Measurements from ENCODE around the gene CHST15. TPM values are rescaled to one million over a fixed set of nuclear protein-coding genes. Genes with fewer than 3 reads are reported as not detected.

CHST15 gene
- total RNA-seq, 1 donor from 2014 or later: 1.5 TPM

GRCh38 chr10:124013916-124014315, 79.5 kb downstream of the CHST15 start:
- no peak for DNase-seq (ENCODE audit: low read depth, low spot score)
- no peaks in the 10 kb centered on the region for H3K4me1 Mint-ChIP-seq
- peaks cover 3% of the 10 kb centered on the region for H3K9me3 Mint-ChIP-seq
- peaks cover 3% of the 10 kb centered on the region for H3K27me3 Mint-ChIP-seq (ENCODE audit: low read depth)
- peaks cover 2% of the 10 kb centered on the region for H3K36me3 Mint-ChIP-seq (ENCODE audit: low read depth)
- peak overlapping the region; percentile 37 for H3K27ac Mint-ChIP-seq (ENCODE audit: unreplicated experiment)
- H3K4me3 Mint-ChIP-seq: no peak overlapping the region
- no peak for TF ChIP-seq CTCF (conservative IDR thresholded peaks at IDR 0.05)

- no peak for DNase-seq (ENCODE audit: low read depth, low spot score)
- no peak for TF ChIP-seq CTCF (conservative IDR thresholded peaks at IDR 0.05)
- Mint-ChIP-seq H3K27ac (ENCODE audit: unreplicated experiment) (no peak overlapping the region), H3K27me3 (ENCODE audit: low read depth) (no peaks in the 10 kb centered on the region), H3K4me1 (no peaks in the 10 kb centered on the region), H3K4me3 (no peak overlapping the region), H3K36me3 (ENCODE audit: low read depth) (peaks cover 2% of the 10 kb centered on the region), H3K9me3 (peaks cover 3% of the 10 kb centered on the region)
Measured at GRCh38 chr10:124012991-124013390, 80.4 kb downstream of the CHST15 start.

- Mint-ChIP-seq H3K36me3 (ENCODE audit: low read depth) (peaks cover 2% of the 10 kb centered on the region), H3K9me3 (peaks cover 3% of the 10 kb centered on the region), H3K4me1 (no peaks in the 10 kb centered on the region), H3K4me3 (no peak overlapping the region), H3K27ac (ENCODE audit: unreplicated experiment) (no peak overlapping the region), H3K27me3 (ENCODE audit: low read depth) (no peaks in the 10 kb centered on the region)
- no peak for DNase-seq (ENCODE audit: low read depth, low spot score)
- TF ChIP-seq CTCF (conservative IDR thresholded peaks at IDR 0.05): no peak
Measured at GRCh38 chr10:124012583-124012982, 80.8 kb downstream of the CHST15 start.

GRCh38 chr10:124012066-124012465, 81.3 kb downstream of the CHST15 start:
- TF ChIP-seq CTCF (conservative IDR thresholded peaks at IDR 0.05): no peak
- H3K4me1 Mint-ChIP-seq: no peaks in the 10 kb centered on the region
- no peak overlapping the region for H3K27ac Mint-ChIP-seq (ENCODE audit: unreplicated experiment)
- H3K27me3 Mint-ChIP-seq (ENCODE audit: low read depth): no peaks in the 10 kb centered on the region
- H3K4me3 Mint-ChIP-seq: no peak overlapping the region
- H3K36me3 Mint-ChIP-seq (ENCODE audit: low read depth): peaks cover 2% of the 10 kb centered on the region
- H3K9me3 Mint-ChIP-seq: peaks cover 3% of the 10 kb centered on the region
- DNase-seq (ENCODE audit: low read depth, low spot score): no peak

GRCh38 chr10:124011464-124011863, 81.9 kb downstream of the CHST15 start:
- no peaks in the 10 kb centered on the region for H3K4me1 Mint-ChIP-seq
- H3K9me3 Mint-ChIP-seq: peaks cover 3% of the 10 kb centered on the region
- no peaks in the 10 kb centered on the region for H3K27me3 Mint-ChIP-seq (ENCODE audit: low read depth)
- DNase-seq (ENCODE audit: low read depth, low spot score): no peak
- TF ChIP-seq CTCF (conservative IDR thresholded peaks at IDR 0.05): no peak
- H3K4me3 Mint-ChIP-seq: no peak overlapping the region
- H3K36me3 Mint-ChIP-seq (ENCODE audit: low read depth): peaks cover 2% of the 10 kb centered on the region
- no peak overlapping the region for H3K27ac Mint-ChIP-seq (ENCODE audit: unreplicated experiment)
